Gastrocnemius medialis (tissue), 4 donors: ENCODE data around the gene PCDH7.

Experiments used
- POLR2A ChIP-seq, 2 donors: fragments of 450-650 bp; IDR thresholded peaks; one replicate each; pipeline ENCODE4 v1.6.1; 2017; ENCODE audit warnings: antibody characterized with exemption in 2 of 2, mild to moderate bottlenecking in 2 of 2, moderate library complexity in 2 of 2
- TF ChIP-seq, protein P1 (sequence below), 5 experiments: fragments of 450-650 bp in 3 of 5; fragments of 200-600 bp in 2 of 5; sonication (generic) in 2 of 5; IDR thresholded peaks in 4 of 5; conservative IDR thresholded peaks in 1 of 5; 1 replicate in 4 of 5; 2 replicates in 1 of 5; pipeline ENCODE4 v1.5.1; 2016 to 2019; ENCODE audit warnings: antibody characterized with exemption in 5 of 5, mild to moderate bottlenecking in 3 of 5, moderate library complexity in 3 of 5

DNA sequence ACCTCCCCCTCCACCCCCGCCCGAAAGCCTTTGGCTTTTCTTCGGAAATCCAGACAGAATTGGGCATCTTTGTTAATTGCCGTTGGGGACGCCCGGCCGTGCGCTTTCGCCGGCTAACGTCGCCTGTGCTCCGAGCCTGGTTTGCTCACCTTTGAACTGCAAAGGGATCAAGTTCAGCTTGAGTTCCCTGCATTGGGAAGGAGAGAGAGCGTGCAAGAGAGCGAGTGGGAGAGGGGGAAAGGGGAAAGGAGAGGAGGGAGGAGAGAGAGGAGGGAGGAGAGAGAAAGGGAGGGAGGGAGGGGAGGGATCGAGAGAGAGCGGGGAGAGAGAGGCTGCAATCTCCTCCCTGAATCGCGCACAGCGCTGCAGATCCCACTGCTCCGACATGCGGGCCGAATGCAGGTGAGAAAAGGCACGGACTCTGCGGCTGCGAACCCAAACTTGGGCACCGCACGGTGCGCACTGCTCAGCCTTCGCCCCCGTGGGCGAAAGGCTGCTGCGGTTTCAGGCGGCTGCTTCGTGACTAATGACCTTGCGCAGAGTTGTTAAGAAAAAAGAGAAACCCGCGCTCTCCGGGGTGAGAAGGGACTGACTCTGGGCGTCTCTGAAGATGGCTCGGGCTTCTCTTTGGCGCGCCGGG lies at the start of gene PCDH7:
- TF ChIP-seq POLR2A (IDR thresholded peaks at IDR 0.05), result no peak
- TF ChIP-seq, protein P1, sequence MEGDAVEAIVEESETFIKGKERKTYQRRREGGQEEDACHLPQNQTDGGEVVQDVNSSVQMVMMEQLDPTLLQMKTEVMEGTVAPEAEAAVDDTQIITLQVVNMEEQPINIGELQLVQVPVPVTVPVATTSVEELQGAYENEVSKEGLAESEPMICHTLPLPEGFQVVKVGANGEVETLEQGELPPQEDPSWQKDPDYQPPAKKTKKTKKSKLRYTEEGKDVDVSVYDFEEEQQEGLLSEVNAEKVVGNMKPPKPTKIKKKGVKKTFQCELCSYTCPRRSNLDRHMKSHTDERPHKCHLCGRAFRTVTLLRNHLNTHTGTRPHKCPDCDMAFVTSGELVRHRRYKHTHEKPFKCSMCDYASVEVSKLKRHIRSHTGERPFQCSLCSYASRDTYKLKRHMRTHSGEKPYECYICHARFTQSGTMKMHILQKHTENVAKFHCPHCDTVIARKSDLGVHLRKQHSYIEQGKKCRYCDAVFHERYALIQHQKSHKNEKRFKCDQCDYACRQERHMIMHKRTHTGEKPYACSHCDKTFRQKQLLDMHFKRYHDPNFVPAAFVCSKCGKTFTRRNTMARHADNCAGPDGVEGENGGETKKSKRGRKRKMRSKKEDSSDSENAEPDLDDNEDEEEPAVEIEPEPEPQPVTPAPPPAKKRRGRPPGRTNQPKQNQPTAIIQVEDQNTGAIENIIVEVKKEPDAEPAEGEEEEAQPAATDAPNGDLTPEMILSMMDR (IDR thresholded peaks at IDR 0.05 in 4 of 5, conservative IDR thresholded peaks at IDR 0.05 in 1 of 5), result no peak
